ENCODE data around the gene ABCC8. TPM values are rescaled to one million over a fixed set of nuclear protein-coding genes. Genes with fewer than 3 reads are reported as not detected.

ABCC8 gene
- total and polyA plus RNA-seq, 2 donors (not counting 1 experiment from before 2014, with no cell fraction given): 0.03 to 0.17 TPM

DNA sequence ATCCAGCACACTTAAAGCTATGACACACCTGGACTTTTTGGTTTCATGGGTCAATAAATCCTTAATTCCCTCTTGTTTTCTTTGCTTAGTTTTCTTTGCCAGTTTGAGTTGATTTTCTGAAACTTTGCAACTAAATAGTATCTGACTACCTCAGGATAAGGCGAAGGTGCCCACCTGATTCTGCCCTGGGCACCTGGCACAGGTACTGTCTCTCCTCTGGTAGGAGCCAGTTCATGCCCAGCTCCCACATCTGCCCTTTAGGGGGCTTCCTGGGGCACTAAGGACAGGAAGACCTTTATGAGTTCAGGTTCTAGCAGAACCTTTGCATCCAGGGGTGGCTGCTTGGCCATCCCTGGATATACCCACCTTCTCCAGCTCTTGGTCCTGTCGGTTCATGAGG is 68.6 kb downstream of the ABCC8 start:
- Mint-ChIP-seq H3K27me3 (peaks cover 4% of the 10 kb centered on the region), H3K4me1 (peaks cover 4% of the 10 kb centered on the region), H3K9me3 (ENCODE audit: insufficient read depth) (no peaks in the 10 kb centered on the region), H3K4me3 (no peak overlapping the region), H3K27ac (no peak overlapping the region)
- no peak overlapping the region for H2AFZ ChIP-seq (ENCODE audit: insufficient read depth, low read depth, low read length, poor library complexity, severe bottlenecking)
- H3K27ac ChIP-seq (ENCODE audit: low read length in 2 of 2): no peak overlapping the region
- no peak overlapping the region for H3K9ac ChIP-seq (ENCODE audit: low read length)
- no peaks in the 10 kb centered on the region for H3K27me3 ChIP-seq (replicated peaks in 1 of 4; ENCODE audit: control extremely low read depth in 1 of 4, control insufficient read depth in 3 of 4, insufficient read depth in 4 of 4, low read length in 3 of 4)
- ChIA-PET POLR2A (no interaction called here), CTCF (no interaction called here)
- intact Hi-C loops (cut with micrococcal nuclease): no loop called here
- peaks cover 0 to 2% (median 0%) of the 10 kb centered on the region in 3 donors for H3K9me3 ChIP-seq (ENCODE audit: control extremely low read depth in 1 of 3, control insufficient read depth in 2 of 3, insufficient read depth in 1 of 3, low read length in 2 of 3)
- ATAC-seq (ENCODE audit: low read depth) (no peak), DNase-seq (no peak)
- H3K36me3 ChIP-seq (replicated peaks in 1 of 2; ENCODE audit: control extremely low read depth in 1 of 2, control insufficient read depth in 1 of 2, extremely low read depth in 1 of 2, insufficient read depth in 2 of 2, low read length in 1 of 2): no peaks in the 10 kb centered on the region
- no peak for TF ChIP-seq EZH2 (IDR thresholded peaks at IDR 0.05; ENCODE audit: borderline replicate concordance, insufficient read depth, low read depth, low read length, poor library complexity, severe bottlenecking)
- TF ChIP-seq, protein P1, sequence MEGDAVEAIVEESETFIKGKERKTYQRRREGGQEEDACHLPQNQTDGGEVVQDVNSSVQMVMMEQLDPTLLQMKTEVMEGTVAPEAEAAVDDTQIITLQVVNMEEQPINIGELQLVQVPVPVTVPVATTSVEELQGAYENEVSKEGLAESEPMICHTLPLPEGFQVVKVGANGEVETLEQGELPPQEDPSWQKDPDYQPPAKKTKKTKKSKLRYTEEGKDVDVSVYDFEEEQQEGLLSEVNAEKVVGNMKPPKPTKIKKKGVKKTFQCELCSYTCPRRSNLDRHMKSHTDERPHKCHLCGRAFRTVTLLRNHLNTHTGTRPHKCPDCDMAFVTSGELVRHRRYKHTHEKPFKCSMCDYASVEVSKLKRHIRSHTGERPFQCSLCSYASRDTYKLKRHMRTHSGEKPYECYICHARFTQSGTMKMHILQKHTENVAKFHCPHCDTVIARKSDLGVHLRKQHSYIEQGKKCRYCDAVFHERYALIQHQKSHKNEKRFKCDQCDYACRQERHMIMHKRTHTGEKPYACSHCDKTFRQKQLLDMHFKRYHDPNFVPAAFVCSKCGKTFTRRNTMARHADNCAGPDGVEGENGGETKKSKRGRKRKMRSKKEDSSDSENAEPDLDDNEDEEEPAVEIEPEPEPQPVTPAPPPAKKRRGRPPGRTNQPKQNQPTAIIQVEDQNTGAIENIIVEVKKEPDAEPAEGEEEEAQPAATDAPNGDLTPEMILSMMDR (IDR thresholded peaks at IDR 0.05): no peak
- H3K4me3 ChIP-seq (ENCODE audit: control extremely low read depth in 1 of 5, extremely low read depth in 1 of 5, insufficient read depth in 1 of 5, low read depth in 2 of 5, low read length in 4 of 5): no peak overlapping the region
- H3K79me2 ChIP-seq (ENCODE audit: control insufficient read depth, insufficient read depth, low read length): no peaks in the 10 kb centered on the region
- no peaks in the 10 kb centered on the region for H3K4me1 ChIP-seq (ENCODE audit: control insufficient read depth in 2 of 2, insufficient read depth in 2 of 2, low read length in 2 of 2)
- H4K20me1 ChIP-seq (ENCODE audit: control insufficient read depth, insufficient read depth, low read length, poor library complexity, severe bottlenecking): no peaks in the 10 kb centered on the region
- 96% methylated on average over 2 of the region's 2 CpGs for WGBS (ENCODE audit: insufficient coverage)
- H3K4me2 ChIP-seq (replicated peaks; ENCODE audit: low read depth, low read length, poor library complexity, severe bottlenecking): no peak overlapping the region

DNA sequence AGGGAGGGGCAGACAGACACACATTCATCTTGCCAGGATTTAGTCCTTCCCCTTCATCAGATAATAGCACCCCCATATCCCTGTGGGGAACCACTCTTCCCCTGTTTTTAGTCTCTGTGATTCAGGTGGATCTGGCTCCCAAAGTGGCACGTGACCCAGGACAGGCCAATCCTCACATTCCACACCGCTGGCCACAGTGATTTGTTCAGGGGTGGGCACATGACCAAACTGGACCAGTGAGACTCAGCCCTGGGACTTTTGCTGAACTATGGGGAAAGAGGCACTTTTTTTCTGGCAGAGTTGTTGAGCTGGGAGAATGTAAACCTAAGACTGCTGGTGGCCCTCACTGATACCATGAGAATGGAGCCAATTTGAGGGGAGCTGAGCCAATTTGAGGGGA is 69.1 kb downstream of the ABCC8 start:
- Histone ChIP-seq H3K4me1 (ENCODE audit: control insufficient read depth in 2 of 2, insufficient read depth in 2 of 2, low read length in 2 of 2) (no peaks in the 10 kb centered on the region), H3K4me3 (ENCODE audit: control extremely low read depth in 1 of 5, extremely low read depth in 1 of 5, insufficient read depth in 1 of 5, low read depth in 2 of 5, low read length in 4 of 5) (no peak overlapping the region), H3K9ac (ENCODE audit: low read length) (no peak overlapping the region), H3K9me3 (ENCODE audit: control extremely low read depth in 1 of 3, control insufficient read depth in 2 of 3, insufficient read depth in 1 of 3, low read length in 2 of 3) (peaks cover 0 to 2% (median 0%) of the 10 kb centered on the region in 3 donors), H3K79me2 (ENCODE audit: control insufficient read depth, insufficient read depth, low read length) (no peaks in the 10 kb centered on the region), H3K4me2 (replicated peaks; ENCODE audit: low read depth, low read length, poor library complexity, severe bottlenecking) (no peak overlapping the region), H4K20me1 (ENCODE audit: control insufficient read depth, insufficient read depth, low read length, poor library complexity, severe bottlenecking) (no peaks in the 10 kb centered on the region), H3K27ac (ENCODE audit: low read length in 2 of 2) (no peak overlapping the region), H3K36me3 (replicated peaks in 1 of 2; ENCODE audit: control extremely low read depth in 1 of 2, control insufficient read depth in 1 of 2, extremely low read depth in 1 of 2, insufficient read depth in 2 of 2, low read length in 1 of 2) (no peaks in the 10 kb centered on the region), H3K27me3 (replicated peaks in 1 of 4; ENCODE audit: control extremely low read depth in 1 of 4, control insufficient read depth in 3 of 4, insufficient read depth in 4 of 4, low read length in 3 of 4) (no peaks in the 10 kb centered on the region), H2AFZ (ENCODE audit: insufficient read depth, low read depth, low read length, poor library complexity, severe bottlenecking) (no peak overlapping the region)
- no peaks in the 10 kb centered on the region for H3K9me3 Mint-ChIP-seq (ENCODE audit: insufficient read depth)
- H3K4me1 Mint-ChIP-seq: peaks cover 4% of the 10 kb centered on the region
- DNase-seq: no peak
- CTCF ChIA-PET: no interaction called here
- no peak overlapping the region for H3K4me3 Mint-ChIP-seq
- WGBS (ENCODE audit: insufficient coverage): 79% methylated on average over 2 of the region's 2 CpGs
- intact Hi-C loops (cut with micrococcal nuclease): no loop called here
- ATAC-seq (ENCODE audit: low read depth): no peak
- peaks cover 4% of the 10 kb centered on the region for H3K27me3 Mint-ChIP-seq
- TF ChIP-seq, protein P1 (IDR thresholded peaks at IDR 0.05): no peak
- no peak for TF ChIP-seq EZH2 (IDR thresholded peaks at IDR 0.05; ENCODE audit: borderline replicate concordance, insufficient read depth, low read depth, low read length, poor library complexity, severe bottlenecking)
- H3K27ac Mint-ChIP-seq: no peak overlapping the region
- POLR2A ChIA-PET: no interaction called here

Measured in B cell (primary cell).